Panc1 (cell line): ENCODE measurements around the gene CRIM1. TPM values are rescaled to one million over a fixed set of nuclear protein-coding genes. Genes with fewer than 3 reads are reported as not detected.

Experiments used
- ATAC-seq: fragments of 200-7000 bp; cut with Tn5 transposase; 2 replicates; pipeline ENCODE4 v1.9.1; 2020; ENCODE audit warnings: mild to moderate bottlenecking, moderate library complexity
- BruUV-seq: library from RNA; stranded (reverse); fragments of 400-500 nt; replicated peaks from 2 replicates; lab custom pipeline; 2021; lab: Mats Ljungman, UMichigan
- CTCF ChIA-PET: fragments of 300-600 bp; sonication (Branson Sonifier 250); formaldehyde crosslinking; loops from one replicate; lab custom pipeline; 2022; ENCODE audit warnings: antibody characterized with exemption; lab: Charles Lee
- POLR2A ChIA-PET: fragments of 300-600 bp; sonication (Branson Sonifier 250); formaldehyde crosslinking; loops from one replicate; lab custom pipeline; 2022; ENCODE audit warnings: antibody characterized with exemption; lab: Charles Lee
- DNase-seq: peaks from one replicate; pipeline ENCODE4 v3.0.0-alpha.2; 2010; ENCODE audit warnings: low read depth, low spot score
- H3K27ac ChIP-seq: 2 replicates; pipeline ENCODE4 v1.5.1; 2011; ENCODE audit warnings: mild to moderate bottlenecking, low read length, inconsistent platforms
- H3K27me3 ChIP-seq: fragments of 200-500 bp; sonication (Bioruptor generic); 2 replicates; pipeline ENCODE4 v1.6.0; 2014; ENCODE audit warnings: low read length, inconsistent platforms; ENCODE audit not compliant: control insufficient read depth, insufficient read depth
- H3K36me3 ChIP-seq: fragments of 200-500 bp; sonication (Bioruptor generic); 2 replicates; pipeline ENCODE4 v1.5.1; 2014; ENCODE audit warnings: inconsistent platforms, mild to moderate bottlenecking, low read length, moderate library complexity; ENCODE audit not compliant: control insufficient read depth, insufficient read depth
- H3K4me1 ChIP-seq: 2 replicates; pipeline ENCODE4 v1.5.1; 2011; ENCODE audit warnings: inconsistent platforms, mild to moderate bottlenecking, low read length, moderate library complexity; ENCODE audit not compliant: control insufficient read depth, insufficient read depth
- H3K4me3 ChIP-seq, 2 experiments: 2 replicates each; pipeline ENCODE4 v1.5.1; 2011 to 2012; ENCODE audit warnings: low read depth in 2 of 2, low read length in 2 of 2, mild to moderate bottlenecking in 2 of 2, inconsistent platforms in 1 of 2, moderate library complexity in 1 of 2
- H3K9me3 ChIP-seq: fragments of 200-500 bp; sonication (Bioruptor generic); 2 replicates; pipeline ENCODE4 v1.5.1; 2014; ENCODE audit warnings: low read depth, mild to moderate bottlenecking, inconsistent platforms, low read length, moderate library complexity; ENCODE audit not compliant: control insufficient read depth, insufficient read depth
- POLR2AphosphoS5 ChIP-seq: IDR thresholded peaks from 2 replicates; pipeline ENCODE4 v1.6.1; 2012; ENCODE audit warnings: mild to moderate bottlenecking, low read depth, low read length, moderate library complexity
- SIN3A ChIP-seq: IDR thresholded peaks from 2 replicates; pipeline ENCODE4 v1.6.1; 2012; ENCODE audit warnings: low read depth, mild to moderate bottlenecking, low read length, moderate library complexity, borderline replicate concordance; ENCODE audit not compliant: insufficient read depth
- TCF7L2 ChIP-seq: IDR thresholded peaks from 2 replicates; pipeline ENCODE4 v1.6.1; 2011; ENCODE audit warnings: mild to moderate bottlenecking, low read depth, low read length, inconsistent platforms
- in situ Hi-C: cut with HindIII; loops from 2 replicates; pipeline ENCODE4 v1.10.0; 2016; ENCODE audit warnings: low sequenced_read_pairs, low pct_unique_long_range_greater_than_20kb
- intact Hi-C: fragments of 100-400 bp; cut with micrococcal nuclease; formaldehyde crosslinking; loops from one replicate; pipeline ENCODE4 v1.10.0; 2022; ENCODE audit not compliant: unreplicated experiment
- total RNA-seq: library from RNA; stranded (reverse); gene quantifications from one replicate; pipeline ENCODE4 v1.2.1, GENCODE V29; 2021; ENCODE audit not compliant: unreplicated experiment
- TF ChIP-seq, protein P1 (sequence below): fragments of 450-650 bp; IDR thresholded peaks from 2 replicates; pipeline ENCODE4 v1.5.1; 2017; ENCODE audit warnings: mild to moderate bottlenecking
- TF ChIP-seq, protein P2 (sequence below), 2 experiments: IDR thresholded peaks; 2 replicates each; pipeline ENCODE4 v1.6.1; 2011 to 2012; ENCODE audit warnings: low read depth in 2 of 2, control low read depth in 1 of 2, low read length in 1 of 2, mild to moderate bottlenecking in 1 of 2, moderate library complexity in 1 of 2; ENCODE audit not compliant: insufficient read depth in 1 of 2

CRIM1 gene
- total RNA-seq, 1 experiment from 2014 or later: 290 TPM

DNA sequence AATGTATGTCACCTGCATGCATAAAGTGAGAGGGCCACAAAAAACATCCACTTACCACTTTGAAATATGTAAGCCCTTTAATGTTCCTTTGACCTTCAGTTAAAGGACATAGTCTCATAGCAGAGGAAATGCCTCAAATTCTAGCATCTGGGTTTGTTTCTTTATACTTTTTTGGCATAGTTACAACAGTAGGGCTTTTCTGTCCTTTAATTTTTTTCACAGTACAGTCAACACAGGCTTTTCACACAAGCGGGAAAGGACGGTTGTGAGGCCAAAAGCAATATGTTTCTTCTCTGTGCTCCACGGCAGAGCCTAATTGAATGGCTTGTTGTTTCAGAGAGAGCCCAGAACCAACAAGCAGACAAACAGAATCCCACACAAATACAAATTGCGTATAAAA, 57.6 kb downstream of the CRIM1 start:
- no TSS peak for BruUV-seq
- CTCF ChIA-PET: interaction anchor here (0.6 kb wide), 1 partner anchor 21 kb away, joined by 3 read pairs; no protein-coding TSS in a partner anchor
- TF ChIP-seq, protein P1, sequence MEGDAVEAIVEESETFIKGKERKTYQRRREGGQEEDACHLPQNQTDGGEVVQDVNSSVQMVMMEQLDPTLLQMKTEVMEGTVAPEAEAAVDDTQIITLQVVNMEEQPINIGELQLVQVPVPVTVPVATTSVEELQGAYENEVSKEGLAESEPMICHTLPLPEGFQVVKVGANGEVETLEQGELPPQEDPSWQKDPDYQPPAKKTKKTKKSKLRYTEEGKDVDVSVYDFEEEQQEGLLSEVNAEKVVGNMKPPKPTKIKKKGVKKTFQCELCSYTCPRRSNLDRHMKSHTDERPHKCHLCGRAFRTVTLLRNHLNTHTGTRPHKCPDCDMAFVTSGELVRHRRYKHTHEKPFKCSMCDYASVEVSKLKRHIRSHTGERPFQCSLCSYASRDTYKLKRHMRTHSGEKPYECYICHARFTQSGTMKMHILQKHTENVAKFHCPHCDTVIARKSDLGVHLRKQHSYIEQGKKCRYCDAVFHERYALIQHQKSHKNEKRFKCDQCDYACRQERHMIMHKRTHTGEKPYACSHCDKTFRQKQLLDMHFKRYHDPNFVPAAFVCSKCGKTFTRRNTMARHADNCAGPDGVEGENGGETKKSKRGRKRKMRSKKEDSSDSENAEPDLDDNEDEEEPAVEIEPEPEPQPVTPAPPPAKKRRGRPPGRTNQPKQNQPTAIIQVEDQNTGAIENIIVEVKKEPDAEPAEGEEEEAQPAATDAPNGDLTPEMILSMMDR: no peak
- TF ChIP-seq, protein P2, sequence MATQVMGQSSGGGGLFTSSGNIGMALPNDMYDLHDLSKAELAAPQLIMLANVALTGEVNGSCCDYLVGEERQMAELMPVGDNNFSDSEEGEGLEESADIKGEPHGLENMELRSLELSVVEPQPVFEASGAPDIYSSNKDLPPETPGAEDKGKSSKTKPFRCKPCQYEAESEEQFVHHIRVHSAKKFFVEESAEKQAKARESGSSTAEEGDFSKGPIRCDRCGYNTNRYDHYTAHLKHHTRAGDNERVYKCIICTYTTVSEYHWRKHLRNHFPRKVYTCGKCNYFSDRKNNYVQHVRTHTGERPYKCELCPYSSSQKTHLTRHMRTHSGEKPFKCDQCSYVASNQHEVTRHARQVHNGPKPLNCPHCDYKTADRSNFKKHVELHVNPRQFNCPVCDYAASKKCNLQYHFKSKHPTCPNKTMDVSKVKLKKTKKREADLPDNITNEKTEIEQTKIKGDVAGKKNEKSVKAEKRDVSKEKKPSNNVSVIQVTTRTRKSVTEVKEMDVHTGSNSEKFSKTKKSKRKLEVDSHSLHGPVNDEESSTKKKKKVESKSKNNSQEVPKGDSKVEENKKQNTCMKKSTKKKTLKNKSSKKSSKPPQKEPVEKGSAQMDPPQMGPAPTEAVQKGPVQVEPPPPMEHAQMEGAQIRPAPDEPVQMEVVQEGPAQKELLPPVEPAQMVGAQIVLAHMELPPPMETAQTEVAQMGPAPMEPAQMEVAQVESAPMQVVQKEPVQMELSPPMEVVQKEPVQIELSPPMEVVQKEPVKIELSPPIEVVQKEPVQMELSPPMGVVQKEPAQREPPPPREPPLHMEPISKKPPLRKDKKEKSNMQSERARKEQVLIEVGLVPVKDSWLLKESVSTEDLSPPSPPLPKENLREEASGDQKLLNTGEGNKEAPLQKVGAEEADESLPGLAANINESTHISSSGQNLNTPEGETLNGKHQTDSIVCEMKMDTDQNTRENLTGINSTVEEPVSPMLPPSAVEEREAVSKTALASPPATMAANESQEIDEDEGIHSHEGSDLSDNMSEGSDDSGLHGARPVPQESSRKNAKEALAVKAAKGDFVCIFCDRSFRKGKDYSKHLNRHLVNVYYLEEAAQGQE (IDR thresholded peaks at IDR 0.05; ENCODE audit: insufficient read depth in 1 of 2, low read depth in 2 of 2, low read length in 1 of 2): no peak
- TF ChIP-seq TCF7L2 (no peak), SIN3A (no peak), POLR2AphosphoS5 (no peak)
- peak overlapping the region; percentile 96 for H3K27ac ChIP-seq
- H3K4me3 ChIP-seq: no peak overlapping the region
- no peaks in the 10 kb centered on the region for H3K27me3 ChIP-seq
- in situ Hi-C loops: no loop called here
- peaks cover 5% of the 10 kb centered on the region; the same call in 1 of the 2 replicates for H3K36me3 ChIP-seq
- H3K4me1 ChIP-seq: peaks cover 94% of the 10 kb centered on the region
- DNase-seq (no peak), ATAC-seq (no peak)
- POLR2A ChIA-PET: interaction anchor here (1.2 kb wide), 1 partner anchor 20 kb away, joined by 3 read pairs; no protein-coding TSS in a partner anchor
- no peaks in the 10 kb centered on the region for H3K9me3 ChIP-seq
- intact Hi-C loops: no loop called here

DNA sequence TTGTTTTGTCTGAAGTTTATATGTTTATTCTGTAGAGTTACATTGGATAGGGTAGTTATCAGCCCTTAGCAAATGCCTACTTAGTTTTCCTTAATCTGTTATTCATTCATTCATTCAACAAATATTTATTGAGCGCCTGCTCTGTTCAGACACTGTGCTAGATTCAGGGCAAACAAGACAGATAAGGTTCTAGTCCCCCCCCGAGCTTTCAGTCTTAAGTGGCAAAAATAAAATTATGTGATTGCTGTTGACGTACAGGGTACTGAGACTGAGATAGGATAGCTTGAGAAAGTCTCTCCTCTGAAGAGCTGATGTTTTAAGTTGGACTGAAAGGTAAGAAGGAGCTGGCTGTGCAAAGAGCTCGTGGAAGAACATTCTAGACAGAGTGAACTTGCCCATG, 58.7 kb downstream of the CRIM1 start:
- Histone ChIP-seq H3K4me3 (no peak overlapping the region), H3K9me3 (no peaks in the 10 kb centered on the region), H3K27ac (peak overlapping the region; percentile 96), H3K36me3 (peaks cover 4% of the 10 kb centered on the region; the same call in 1 of the 2 replicates), H3K27me3 (no peaks in the 10 kb centered on the region), H3K4me1 (peaks cover 94% of the 10 kb centered on the region)
- in situ Hi-C loops (no loop called here), intact Hi-C loops (no loop called here)
- ChIA-PET CTCF (interaction anchor here (0.6 kb wide), 1 partner anchor 890 kb away, joined by 8 read pairs; no protein-coding TSS in a partner anchor), POLR2A (interaction anchor here (1.2 kb wide), 1 partner anchor 19 kb away, joined by 3 read pairs; no protein-coding TSS in a partner anchor)
- no TSS peak for BruUV-seq
- no peak for ATAC-seq
- no peak for TF ChIP-seq SIN3A
- TF ChIP-seq, protein P2 (IDR thresholded peaks at IDR 0.05; ENCODE audit: insufficient read depth in 1 of 2, low read depth in 2 of 2, low read length in 1 of 2): no peak
- TF ChIP-seq TCF7L2: no peak
- TF ChIP-seq, protein P1: no peak
- no peak for TF ChIP-seq POLR2AphosphoS5
- no peak for DNase-seq
